K562 (cell line): ENCODE data around the gene MAGI1. TPM values are rescaled to one million over a fixed set of nuclear protein-coding genes. Genes with fewer than 3 reads are reported as not detected.

Experiments used
- CBFA2T3 ChIP-seq: fragments of 450-650 bp; IDR thresholded peaks from 2 replicates; pipeline ENCODE4 v1.6.1; 2017
- ESRRA ChIP-seq: fragments of 450-650 bp; IDR thresholded peaks from 2 replicates; pipeline ENCODE4 v1.6.1; 2014; ENCODE audit warnings: low read depth, mild to moderate bottlenecking, moderate library complexity, borderline replicate concordance
- FOSL1 ChIP-seq: fragments of 200-800 bp; sonication (Bioruptor generic); conservative IDR thresholded peaks from 2 replicates; pipeline ENCODE4 v1.6.1; 2016; ENCODE audit warnings: missing genetic modification characterization, missing compliant biosample characterization
- HDGF ChIP-seq: fragments of 450-650 bp; IDR thresholded peaks from 2 replicates; pipeline ENCODE4 v1.6.1; 2016
- KLF1 ChIP-seq: fragments of 450-650 bp; IDR thresholded peaks from 2 replicates; pipeline ENCODE4 v1.6.1; 2016; ENCODE audit warnings: missing genetic modification characterization, missing compliant biosample characterization
- MTA3 ChIP-seq: fragments of 450-650 bp; formaldehyde crosslinking; IDR thresholded peaks from 2 replicates; pipeline ENCODE4 v1.6.1; 2017; ENCODE audit warnings: mild to moderate bottlenecking, borderline replicate concordance
- SIN3B ChIP-seq: fragments of 450-650 bp; IDR thresholded peaks from 2 replicates; pipeline ENCODE4 v1.6.1; 2017; ENCODE audit warnings: low read depth, mild to moderate bottlenecking, moderate library complexity
- VEZF1 ChIP-seq: fragments of 200-800 bp; sonication (Bioruptor generic); IDR thresholded peaks from 2 replicates; pipeline ENCODE4 v1.6.1; 2017; ENCODE audit warnings: missing genetic modification characterization, missing compliant biosample characterization
- polyA plus RNA-seq, 8 experiments: library from polyadenylated mRNA; depleted of rRNA in 4 of 8; stranded (reverse) in 5 of 8; unstranded in 3 of 8; fragments of >200 nt; fragmentation: Nextera tagmentation in 2 of 8; fragmentation: Illumina TruSeq in 1 of 8; extraction: Ambion mirVana in 2 of 8; extraction: Trizol in 1 of 8; gene quantifications; 2 replicates each; pipeline versions ENCODE4 v1.2.1 to v1.2.3, GENCODE V29; 2011 to 2014; ENCODE audit warnings: inconsistent platforms in 1 of 8, missing spikeins in 1 of 8
- total RNA-seq, 7 experiments: library from RNA; depleted of rRNA in 6 of 7; stranded (reverse); fragments of >200 nt in 6 of 7; fragmentation: Illumina TruSeq in 2 of 7; extraction: Trizol in 2 of 7; gene quantifications; 2 replicates each; pipeline versions ENCODE4 v1.2.1 to v1.2.3, GENCODE V29; 2011 to 2021; ENCODE audit warnings: low replicate concordance in 1 of 7
- TF ChIP-seq, protein P1 (sequence below): fragments of 250-450 bp; sonication (Bioruptor Pico); IDR thresholded peaks from 2 replicates; pipeline ENCODE4 v1.4.0; 2020; ENCODE audit warnings: mild to moderate bottlenecking, moderate library complexity

The MAGI1 gene
- total and polyA plus RNA-seq, 9 of the 15 experiments (the other 6 are each of a cell fraction or from before 2014, with no cell fraction given), result 7.8 to 59.4 (median 43.2) TPM

GRCh38 chr3:65347166-65347565, 691.6 kb downstream of the MAGI1 start (continued):
- TF ChIP-seq MTA3 (no peak), VEZF1 (CRISPR knock-in tag) (no peak), FOSL1 (tag) (no peak), CBFA2T3 (no peak), HDGF (no peak), KLF1 (no peak), SIN3B (no peak), ESRRA (no peak)
- TF ChIP-seq, protein P1, sequence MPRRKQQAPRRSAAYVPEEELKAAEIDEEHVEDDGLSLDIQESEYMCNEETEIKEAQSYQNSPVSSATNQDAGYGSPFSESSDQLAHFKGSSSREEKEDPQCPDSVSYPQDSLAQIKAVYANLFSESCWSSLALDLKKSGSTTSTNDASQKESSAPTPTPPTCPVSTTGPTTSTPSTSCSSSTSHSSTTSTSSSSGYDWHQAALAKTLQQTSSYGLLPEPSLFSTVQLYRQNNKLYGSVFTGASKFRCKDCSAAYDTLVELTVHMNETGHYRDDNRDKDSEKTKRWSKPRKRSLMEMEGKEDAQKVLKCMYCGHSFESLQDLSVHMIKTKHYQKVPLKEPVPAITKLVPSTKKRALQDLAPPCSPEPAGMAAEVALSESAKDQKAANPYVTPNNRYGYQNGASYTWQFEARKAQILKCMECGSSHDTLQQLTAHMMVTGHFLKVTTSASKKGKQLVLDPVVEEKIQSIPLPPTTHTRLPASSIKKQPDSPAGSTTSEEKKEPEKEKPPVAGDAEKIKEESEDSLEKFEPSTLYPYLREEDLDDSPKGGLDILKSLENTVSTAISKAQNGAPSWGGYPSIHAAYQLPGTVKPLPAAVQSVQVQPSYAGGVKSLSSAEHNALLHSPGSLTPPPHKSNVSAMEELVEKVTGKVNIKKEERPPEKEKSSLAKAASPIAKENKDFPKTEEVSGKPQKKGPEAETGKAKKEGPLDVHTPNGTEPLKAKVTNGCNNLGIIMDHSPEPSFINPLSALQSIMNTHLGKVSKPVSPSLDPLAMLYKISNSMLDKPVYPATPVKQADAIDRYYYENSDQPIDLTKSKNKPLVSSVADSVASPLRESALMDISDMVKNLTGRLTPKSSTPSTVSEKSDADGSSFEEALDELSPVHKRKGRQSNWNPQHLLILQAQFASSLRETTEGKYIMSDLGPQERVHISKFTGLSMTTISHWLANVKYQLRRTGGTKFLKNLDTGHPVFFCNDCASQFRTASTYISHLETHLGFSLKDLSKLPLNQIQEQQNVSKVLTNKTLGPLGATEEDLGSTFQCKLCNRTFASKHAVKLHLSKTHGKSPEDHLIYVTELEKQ, result no peak
